Stimulated activated CD4-positive, alpha-beta T cell treated with anti-CD3 and anti-CD28 coated beads, Interleukin-15, amount 100 ng/mL, for 1 hour (primary cell): Measurements from ENCODE around the gene P3H3.
A peak's percentile ranks its signal among the peaks of the same experiment; 100 is the strongest.

Experiments
- DNase-seq, 2 donors: peaks; one replicate each; pipeline ENCODE4 v3.0.0-alpha.2; 2020; ENCODE audit warnings: low read depth in 1 of 2, low spot score in 1 of 2

The P3H3 gene

GRCh38 chr12:6842075-6842474, 13.9 kb downstream of the P3H3 start:
- no peak for DNase-seq

- no peak for DNase-seq
These were observed 15.1 kb downstream of the P3H3 start for GRCh38 chr12:6843118-6843902.

DNA sequence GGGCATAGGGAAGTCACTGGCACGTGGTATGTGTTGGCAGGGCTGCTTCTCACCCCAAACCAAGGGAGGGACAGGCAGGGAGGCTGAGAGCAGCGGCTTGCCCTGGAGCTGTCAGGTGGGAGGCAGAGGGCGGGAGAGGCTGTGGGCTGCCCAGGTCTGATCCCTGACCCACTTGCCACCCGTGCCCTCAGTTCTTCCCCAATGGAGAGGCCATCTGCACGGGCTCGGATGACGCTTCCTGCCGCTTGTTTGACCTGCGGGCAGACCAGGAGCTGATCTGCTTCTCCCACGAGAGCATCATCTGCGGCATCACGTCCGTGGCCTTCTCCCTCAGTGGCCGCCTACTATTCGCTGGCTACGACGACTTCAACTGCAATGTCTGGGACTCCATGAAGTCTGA, 17.2 kb downstream of the P3H3 start:
- DNase-seq = no peak

- no peak for DNase-seq
These were observed 18.2 kb downstream of the P3H3 start for GRCh38 chr12:6846316-6846869.

DNA sequence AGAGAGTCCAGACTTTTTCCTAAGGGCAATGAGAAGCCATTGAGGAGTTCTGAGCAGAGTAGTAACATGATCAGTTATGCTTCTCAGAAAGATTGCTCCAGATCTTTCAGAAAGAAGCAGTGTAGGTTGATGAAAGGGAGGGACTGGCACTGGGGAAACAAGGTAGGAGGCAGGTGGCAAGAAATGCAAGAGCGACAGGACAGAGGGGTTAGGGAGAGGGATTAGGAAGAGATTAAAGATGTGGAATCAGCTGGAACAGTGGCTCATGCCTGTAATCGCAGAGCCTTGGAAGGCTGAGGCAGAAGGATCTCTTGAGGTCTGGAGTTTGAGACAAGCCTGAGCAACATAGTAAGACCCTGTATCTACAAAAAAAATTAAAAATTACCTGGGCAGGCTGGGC, 19.5 kb downstream of the P3H3 start:
- no peak for DNase-seq

- DNase-seq = no peak
These were observed 21.2 kb downstream of the P3H3 start for GRCh38 chr12:6849427-6849826.

DNA sequence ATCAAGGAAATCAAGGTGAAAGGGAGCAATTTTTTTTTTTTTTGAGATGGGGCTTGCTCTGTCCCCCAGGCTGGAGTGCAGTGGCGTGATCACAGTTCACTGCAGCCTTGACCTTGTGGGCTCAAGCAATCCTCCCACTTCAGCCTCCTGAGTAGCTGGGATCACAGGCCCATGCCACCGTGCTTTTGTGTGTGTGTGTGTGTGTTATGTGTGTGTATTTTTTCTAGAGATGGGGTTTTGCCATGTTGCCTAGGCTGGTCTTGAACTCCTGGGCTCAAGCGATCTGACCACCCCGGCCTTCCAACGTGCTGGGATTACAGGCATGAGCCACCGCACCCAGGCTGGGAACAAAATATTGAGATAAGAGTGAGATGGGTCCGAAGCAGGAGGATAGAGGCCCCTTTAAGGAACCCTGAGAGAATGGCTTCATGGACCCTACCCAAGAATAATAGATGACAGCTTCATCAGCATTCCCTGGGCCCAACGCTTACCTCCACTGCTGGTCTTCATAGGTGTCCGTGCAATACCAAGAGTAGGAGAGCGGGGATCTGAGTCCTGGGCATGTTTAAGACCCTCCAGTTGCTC, 21.9 kb downstream of the P3H3 start:
- no peak for DNase-seq

GRCh38 chr12:6850796-6851152, 22.6 kb downstream of the P3H3 start:
- DNase-seq = no peak

GRCh38 chr12:6851153-6851920, 23.1 kb downstream of the P3H3 start, which contains the start of gene CDCA3:
TSS of gene CDCA3 (minus strand) at chr12:6851286. CDS start at chr12:6850952, 334 bp downstream.
- peak; percentile 73 to 79 for DNase-seq

GRCh38 chr12:6851921-6852650, 23.9 kb downstream of the P3H3 start, which contains the start of gene USP5:
TSS of gene USP5 (plus strand) at chr12:6852150. CDS start at chr12:6852180, 30 bp downstream.
- peak; percentile 90 to 96 for DNase-seq

DNA sequence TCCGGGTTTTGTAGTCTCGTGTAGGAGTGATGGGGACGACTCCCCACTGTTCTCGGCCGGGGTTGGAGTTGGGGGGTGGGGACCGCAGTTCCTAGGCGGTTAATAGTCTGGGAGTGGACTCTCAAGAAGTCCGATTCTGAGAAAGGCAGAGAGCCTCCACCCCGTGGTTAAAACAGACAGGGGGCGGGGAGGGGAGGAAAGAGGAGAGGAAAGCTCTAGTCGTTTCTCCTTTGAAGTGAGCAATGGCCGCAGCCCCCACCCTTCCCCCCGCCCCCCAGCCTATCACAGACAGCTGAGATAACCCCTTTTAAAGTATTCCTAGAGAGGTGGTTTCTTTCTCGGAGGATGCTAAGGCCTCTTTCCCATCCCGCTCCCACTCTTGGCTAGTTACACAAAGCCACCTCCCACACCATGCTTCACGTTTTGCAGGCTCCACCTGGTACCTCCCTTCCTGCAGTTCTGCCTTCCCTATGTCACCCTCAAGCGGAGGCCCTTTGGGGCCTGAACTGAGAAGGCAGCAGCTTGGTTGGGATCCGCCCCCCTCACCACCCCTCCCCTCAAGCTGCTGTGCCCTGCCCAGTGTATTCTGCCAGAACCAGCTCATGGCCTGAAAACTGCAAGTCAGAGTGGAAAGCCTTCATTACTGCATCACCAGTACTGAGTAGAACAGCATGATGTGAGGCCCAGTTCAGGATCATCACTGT, 24.6 kb downstream of the P3H3 start:
- DNase-seq = peak; percentile 14 to 57

- no peak for DNase-seq
These were observed 25.4 kb downstream of the P3H3 start for GRCh38 chr12:6853626-6854025.

- no peak for DNase-seq
These were observed 25.8 kb downstream of the P3H3 start for GRCh38 chr12:6854036-6854435.

GRCh38 chr12:6855322-6855721, 27.1 kb downstream of the P3H3 start:
- DNase-seq = no peak

- no peak for DNase-seq
These were observed 30.6 kb downstream of the P3H3 start for GRCh38 chr12:6858799-6859198.

DNA sequence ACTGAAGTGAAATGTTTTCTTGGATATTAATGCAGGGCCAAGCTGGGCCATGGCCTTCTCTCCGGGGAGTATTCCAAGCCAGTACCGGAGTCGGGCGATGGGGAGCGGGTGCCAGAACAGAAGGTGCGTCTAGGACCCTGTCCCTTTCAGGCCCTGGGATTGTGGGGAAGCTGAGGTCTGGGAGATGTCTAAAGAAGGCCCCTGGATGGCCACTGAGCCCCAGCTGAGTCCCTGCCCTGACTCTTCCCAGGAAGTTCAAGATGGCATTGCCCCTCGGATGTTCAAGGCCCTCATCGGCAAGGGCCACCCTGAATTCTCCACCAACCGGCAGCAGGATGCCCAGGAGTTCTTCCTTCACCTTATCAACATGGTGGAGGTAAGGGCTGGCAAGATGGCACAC, 31.9 kb downstream of the P3H3 start:
- DNase-seq = no peak

- no peak for DNase-seq
These were observed 32.7 kb downstream of the P3H3 start for GRCh38 chr12:6860942-6861341.

- no peak for DNase-seq
These were observed 33.2 kb downstream of the P3H3 start for GRCh38 chr12:6861391-6861790.

DNA sequence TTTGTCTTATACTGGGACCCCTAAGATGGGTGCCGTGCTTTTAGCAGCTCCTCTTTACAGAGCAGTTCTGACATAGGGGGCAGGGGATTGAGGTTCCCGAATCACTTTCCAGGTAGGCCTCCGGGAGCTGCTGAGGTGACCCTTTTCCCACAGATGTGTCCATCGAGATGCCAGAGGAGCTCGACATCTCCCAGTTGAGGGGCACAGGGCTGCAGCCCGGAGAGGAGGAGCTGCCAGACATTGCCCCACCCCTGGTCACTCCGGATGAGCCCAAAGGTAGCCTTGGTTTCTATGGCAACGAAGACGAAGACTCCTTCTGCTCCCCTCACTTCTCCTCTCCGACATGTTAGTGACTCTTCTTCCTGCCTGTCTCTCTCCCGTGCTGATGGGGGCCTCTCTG, 34.8 kb downstream of the P3H3 start:
- DNase-seq = no peak

DNA sequence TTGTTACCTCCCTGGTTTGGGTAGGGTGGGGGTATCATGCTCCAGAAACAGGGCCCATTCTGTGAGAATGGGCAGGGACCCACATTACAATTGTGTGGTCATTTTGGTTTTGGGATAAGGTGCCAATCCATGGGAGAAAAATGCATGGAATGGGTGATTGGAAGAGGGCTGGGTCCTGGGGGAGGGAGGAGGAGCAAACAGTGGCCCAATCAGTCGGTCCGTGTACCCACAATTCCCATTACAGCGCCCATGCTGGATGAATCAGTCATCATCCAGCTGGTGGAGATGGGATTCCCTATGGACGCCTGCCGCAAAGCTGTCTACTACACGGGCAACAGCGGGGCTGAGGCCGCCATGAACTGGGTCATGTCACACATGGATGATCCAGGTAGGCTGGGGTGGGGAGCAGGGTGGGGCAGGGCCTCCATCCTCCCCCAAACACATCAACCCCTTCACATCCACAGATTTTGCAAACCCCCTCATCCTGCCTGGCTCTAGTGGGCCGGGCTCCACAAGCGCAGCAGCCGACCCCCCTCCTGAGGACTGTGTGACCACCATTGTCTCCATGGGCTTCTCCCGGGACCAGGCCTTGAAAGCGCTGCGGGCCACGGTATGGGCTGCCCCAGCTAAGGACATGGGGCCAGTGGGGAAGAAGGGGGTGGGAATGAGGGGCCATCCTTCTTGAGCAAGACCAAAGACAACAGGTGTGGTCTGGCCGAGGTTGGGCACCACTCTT, 35.5 kb downstream of the P3H3 start:
- no peak for DNase-seq
